Measurements from ENCODE around the gene ZRSR2. TPM values are rescaled to one million over a fixed set of nuclear protein-coding genes. Genes with fewer than 3 reads are reported as not detected.

The ZRSR2 gene
- total RNA-seq, 1 experiment from 2014 or later = 4.6 TPM

GRCh38 chrX:15761564-15762191 lies 28.6 kb upstream of the ZRSR2 start:
- Histone ChIP-seq H3K9ac (ENCODE audit: low read length) (no peak overlapping the region), H3K27ac (ENCODE audit: low read depth, low read length) (no peak overlapping the region), H2AFZ (ENCODE audit: low read depth, low read length, poor library complexity, severe bottlenecking) (no peak overlapping the region), H4K20me1 (ENCODE audit: insufficient read depth) (no peaks in the 10 kb centered on the region), H3K4me2 (ENCODE audit: low read length) (no peak overlapping the region), H3K27me3 (ENCODE audit: insufficient read depth, low read length) (no peaks in the 10 kb centered on the region), H3K9me2 (ENCODE audit: insufficient read depth) (no peaks in the 10 kb centered on the region), H3K79me2 (ENCODE audit: insufficient read depth, low read length) (no peaks in the 10 kb centered on the region), H3K9me3 (ENCODE audit: control insufficient read depth in 1 of 2, insufficient read depth in 1 of 2, low read depth in 1 of 2, low read length in 2 of 2) (no peaks in the 10 kb centered on the region), H3K4me1 (ENCODE audit: control insufficient read depth in 1 of 2, insufficient read depth in 2 of 2, low read length in 2 of 2) (no peaks in the 10 kb centered on the region), H3K4me3 (replicated peaks in 1 of 2; ENCODE audit: low read depth in 1 of 2, low read length in 2 of 2) (no peak overlapping the region), H3K36me3 (ENCODE audit: control insufficient read depth in 1 of 2, insufficient read depth in 2 of 2, low read length in 2 of 2) (no peaks in the 10 kb centered on the region)
- no TSS peak for BruUV-seq (replicated peaks)
- ChIA-PET CTCF (no interaction called here), RAD21 (ENCODE audit: low non-redundant PET in 1 of 2, low total read pairs in 2 of 2, uncharacterized antibody in 2 of 2, unreplicated experiment in 2 of 2) (no interaction called here), POLR2A (no interaction called here)
- TF ChIP-seq POLR2A (IDR thresholded peaks at IDR 0.05; ENCODE audit: borderline replicate concordance, extremely low read depth, insufficient read depth, insufficient read length) (no peak), CTCF (IDR thresholded peaks at IDR 0.05 in 2 of 3, conservative IDR thresholded peaks at IDR 0.05 in 1 of 3; ENCODE audit: borderline replicate concordance in 1 of 3, insufficient read depth in 1 of 3, low read depth in 2 of 3, low read length in 2 of 3) (peak; percentile 18 to 70 (median 66); a peak in 5 of 6 replicates), RAD21 (IDR thresholded peaks at IDR 0.05; ENCODE audit: low read depth) (peak; percentile 54)
- intact Hi-C loops (cut with micrococcal nuclease) = loop anchor here (10.0 kb wide), 1 partner anchor 453 kb away; no protein-coding TSS in a partner anchor
- DNase-seq (ENCODE audit: low read depth, low spot score) (no peak), ATAC-seq (peak; percentile 66; the same call in 1 of the 2 replicates)

GRCh38 chrX:15769300-15769954 lies 20.9 kb upstream of the ZRSR2 start:
- Histone ChIP-seq H3K79me2 (ENCODE audit: insufficient read depth, low read length) (no peaks in the 10 kb centered on the region), H3K9ac (ENCODE audit: low read length) (no peak overlapping the region), H3K27ac (ENCODE audit: low read depth, low read length) (no peak overlapping the region), H4K20me1 (ENCODE audit: insufficient read depth) (no peaks in the 10 kb centered on the region), H3K4me2 (ENCODE audit: low read length) (no peak overlapping the region), H2AFZ (ENCODE audit: low read depth, low read length, poor library complexity, severe bottlenecking) (no peak overlapping the region), H3K9me2 (ENCODE audit: insufficient read depth) (no peaks in the 10 kb centered on the region), H3K36me3 (ENCODE audit: control insufficient read depth in 1 of 2, insufficient read depth in 2 of 2, low read length in 2 of 2) (no peaks in the 10 kb centered on the region), H3K9me3 (ENCODE audit: control insufficient read depth in 1 of 2, insufficient read depth in 1 of 2, low read depth in 1 of 2, low read length in 2 of 2) (no peaks in the 10 kb centered on the region), H3K4me3 (replicated peaks in 1 of 2; ENCODE audit: low read depth in 1 of 2, low read length in 2 of 2) (no peak overlapping the region), H3K4me1 (ENCODE audit: control insufficient read depth in 1 of 2, insufficient read depth in 2 of 2, low read length in 2 of 2) (no peaks in the 10 kb centered on the region), H3K27me3 (ENCODE audit: insufficient read depth, low read length) (no peaks in the 10 kb centered on the region)
- no TSS peak for BruUV-seq (replicated peaks)
- ChIA-PET RAD21 (ENCODE audit: low non-redundant PET in 1 of 2, low total read pairs in 2 of 2, uncharacterized antibody in 2 of 2, unreplicated experiment in 2 of 2) (no interaction called here), POLR2A (no interaction called here), CTCF (no interaction called here)
- DNase-seq (ENCODE audit: low read depth, low spot score) = no peak
- intact Hi-C loops (cut with micrococcal nuclease) = loop anchor here (10.0 kb wide), 1 partner anchor 445 kb away; no protein-coding TSS in a partner anchor
- ATAC-seq = no peak
- TF ChIP-seq POLR2AphosphoS5 (IDR thresholded peaks at IDR 0.05; ENCODE audit: low read depth, low read length) (no peak), ZFX (IDR thresholded peaks at IDR 0.05) (no peak), MAX (IDR thresholded peaks at IDR 0.05) (no peak), CTCF (IDR thresholded peaks at IDR 0.05 in 2 of 3, conservative IDR thresholded peaks at IDR 0.05 in 1 of 3; ENCODE audit: borderline replicate concordance in 1 of 3, insufficient read depth in 1 of 3, low read depth in 2 of 3, low read length in 2 of 3) (no peak), POLR2A (IDR thresholded peaks at IDR 0.05; ENCODE audit: borderline replicate concordance, extremely low read depth, insufficient read depth, insufficient read length) (no peak), SIN3A (IDR thresholded peaks at IDR 0.05; ENCODE audit: low read depth) (no peak), REST (IDR thresholded peaks at IDR 0.05; ENCODE audit: low read depth) (no peak), ATF3 (IDR thresholded peaks at IDR 0.05) (no peak)

Data from HCT116 (cell line).